ENCODE data around the gene ZSCAN5A.

GRCh38 chr19:56290104-56290503 is 24.5 kb downstream of the ZSCAN5A start:
- TF ChIP-seq, protein P1, sequence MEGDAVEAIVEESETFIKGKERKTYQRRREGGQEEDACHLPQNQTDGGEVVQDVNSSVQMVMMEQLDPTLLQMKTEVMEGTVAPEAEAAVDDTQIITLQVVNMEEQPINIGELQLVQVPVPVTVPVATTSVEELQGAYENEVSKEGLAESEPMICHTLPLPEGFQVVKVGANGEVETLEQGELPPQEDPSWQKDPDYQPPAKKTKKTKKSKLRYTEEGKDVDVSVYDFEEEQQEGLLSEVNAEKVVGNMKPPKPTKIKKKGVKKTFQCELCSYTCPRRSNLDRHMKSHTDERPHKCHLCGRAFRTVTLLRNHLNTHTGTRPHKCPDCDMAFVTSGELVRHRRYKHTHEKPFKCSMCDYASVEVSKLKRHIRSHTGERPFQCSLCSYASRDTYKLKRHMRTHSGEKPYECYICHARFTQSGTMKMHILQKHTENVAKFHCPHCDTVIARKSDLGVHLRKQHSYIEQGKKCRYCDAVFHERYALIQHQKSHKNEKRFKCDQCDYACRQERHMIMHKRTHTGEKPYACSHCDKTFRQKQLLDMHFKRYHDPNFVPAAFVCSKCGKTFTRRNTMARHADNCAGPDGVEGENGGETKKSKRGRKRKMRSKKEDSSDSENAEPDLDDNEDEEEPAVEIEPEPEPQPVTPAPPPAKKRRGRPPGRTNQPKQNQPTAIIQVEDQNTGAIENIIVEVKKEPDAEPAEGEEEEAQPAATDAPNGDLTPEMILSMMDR (IDR thresholded peaks at IDR 0.05) = no peak
- TF ChIP-seq POLR2A (IDR thresholded peaks at IDR 0.05) = no peak
- TF ChIP-seq POLR2AphosphoS5 (IDR thresholded peaks at IDR 0.05) = no peak
- no peak for TF ChIP-seq EP300 (IDR thresholded peaks at IDR 0.05)
